Colonic mucosa (tissue), 4 donors: Measurements from ENCODE around the gene SRGAP2B. TPM values are rescaled to one million over a fixed set of nuclear protein-coding genes. Genes with fewer than 3 reads are reported as not detected.
"Not testable (repeated sequence)": the region's sequence is repeated elsewhere in the genome, so short reads cannot be mapped to it uniquely, and the experiment has no call there.

Experiments
- DNase-seq: peaks from one replicate; pipeline ENCODE4 v3.0.0-alpha.2; 2020
- H3K27ac ChIP-seq: fragments of 200-600 bp; one replicate; pipeline ENCODE4 v1.8.0; 2021
- H3K27me3 ChIP-seq: fragments of 200-600 bp; one replicate; pipeline ENCODE4 v1.8.0; 2021
- H3K36me3 ChIP-seq: fragments of 200-600 bp; one replicate; pipeline ENCODE4 v1.8.0; 2021
- H3K4me1 ChIP-seq: fragments of 200-600 bp; one replicate; pipeline ENCODE4 v1.8.0; 2021; ENCODE audit warnings: mild to moderate bottlenecking
- H3K4me3 ChIP-seq: fragments of 200-600 bp; one replicate; pipeline ENCODE4 v1.8.0; 2021
- H3K9ac ChIP-seq, 2 donors: one replicate each; pipeline ENCODE4 v1.7.0; 2013; ENCODE audit warnings: control low read depth in 2 of 2, low read depth in 2 of 2, low read length in 2 of 2
- H3K9me3 ChIP-seq: fragments of 200-600 bp; one replicate; pipeline ENCODE4 v1.8.0; 2021
- intact Hi-C: fragments of 100-400 bp; cut with DNase I; formaldehyde crosslinking; loops from one replicate; pipeline ENCODE4 v1.14.1; 2022
- total RNA-seq, 2 donors: library from RNA; stranded (reverse); fragmentation: NEBNext Ultra II Directional in 1 of 2; extraction: Animal tissue kit (Norgen Biotek cat#: 25700) in 1 of 2; gene quantifications; one replicate each; pipeline ENCODE4 v1.2.1, GENCODE V29; 2021
- donor health status: healthy.
- donor health status: DM: no; HTN: no; CAD: no.
- donor health status: DM: no; HTN: no; CAD: no.

SRGAP2B gene
- total RNA-seq, 2 donors from 2014 or later: 8.4 to 11.5 TPM

GRCh38 chr1:145114560-145115057, 19.5 kb upstream of the SRGAP2B start:
- H3K4me3 ChIP-seq, H3K9ac ChIP-seq, H3K27ac ChIP-seq, H3K9me3 ChIP-seq, DNase-seq, H3K4me1 ChIP-seq, intact Hi-C loops, H3K36me3 ChIP-seq, H3K27me3 ChIP-seq: not testable (repeated sequence)

- H3K4me1 ChIP-seq, H3K27ac ChIP-seq, H3K36me3 ChIP-seq, H3K9ac ChIP-seq, H3K27me3 ChIP-seq, DNase-seq, H3K4me3 ChIP-seq, H3K9me3 ChIP-seq, intact Hi-C loops: not testable (repeated sequence)
Observed at GRCh38 chr1:145112703-145113102, 17.6 kb upstream of the SRGAP2B start.

GRCh38 chr1:145111674-145112073, 16.5 kb upstream of the SRGAP2B start:
- intact Hi-C loops, H3K36me3 ChIP-seq, H3K27ac ChIP-seq, H3K9me3 ChIP-seq, H3K4me1 ChIP-seq, H3K4me3 ChIP-seq, H3K27me3 ChIP-seq, H3K9ac ChIP-seq, DNase-seq: not testable (repeated sequence)

- H3K36me3 ChIP-seq, H3K9me3 ChIP-seq, H3K27ac ChIP-seq, H3K4me3 ChIP-seq, H3K9ac ChIP-seq, intact Hi-C loops, H3K27me3 ChIP-seq, H3K4me1 ChIP-seq, DNase-seq: not testable (repeated sequence)
Observed at GRCh38 chr1:145103294-145103693, 8.2 kb upstream of the SRGAP2B start.

- H3K27ac ChIP-seq, H3K4me1 ChIP-seq, intact Hi-C loops, H3K9me3 ChIP-seq, H3K9ac ChIP-seq, H3K27me3 ChIP-seq, H3K36me3 ChIP-seq, DNase-seq, H3K4me3 ChIP-seq: not testable (repeated sequence)
Observed at GRCh38 chr1:145101725-145102124, 6.6 kb upstream of the SRGAP2B start.

GRCh38 chr1:145094655-145095211, 395 bp downstream of the SRGAP2B start:
- intact Hi-C loops, H3K27me3 ChIP-seq, H3K27ac ChIP-seq, H3K9me3 ChIP-seq, H3K4me1 ChIP-seq, H3K36me3 ChIP-seq, H3K9ac ChIP-seq: not testable (repeated sequence)
- peak; percentile 34 for DNase-seq
- peak overlapping the region; percentile 31 for H3K4me3 ChIP-seq

GRCh38 chr1:145093517-145094149, 1.5 kb downstream of the SRGAP2B start:
- H3K4me3 ChIP-seq: peak overlapping the region; percentile 35
- not testable (repeated sequence) for H3K9ac ChIP-seq, H3K27ac ChIP-seq

GRCh38 chr1:145082483-145083255, 12.5 kb downstream of the SRGAP2B start:
- H3K27ac ChIP-seq, H3K27me3 ChIP-seq, intact Hi-C loops, H3K4me3 ChIP-seq, H3K9ac ChIP-seq, H3K36me3 ChIP-seq, H3K4me1 ChIP-seq, DNase-seq, H3K9me3 ChIP-seq: not testable (repeated sequence)

More at GRCh38 chr1:145093517-145094149, 1.5 kb downstream of the SRGAP2B start:
- H3K27me3 ChIP-seq, H3K4me1 ChIP-seq, intact Hi-C loops, H3K9me3 ChIP-seq, H3K36me3 ChIP-seq: not testable (repeated sequence)
- DNase-seq: peak; percentile 82

GRCh38 chr1:145080193-145080592, 14.9 kb downstream of the SRGAP2B start:
- H3K9me3 ChIP-seq, H3K36me3 ChIP-seq, intact Hi-C loops, H3K4me1 ChIP-seq, DNase-seq, H3K9ac ChIP-seq, H3K27ac ChIP-seq, H3K27me3 ChIP-seq, H3K4me3 ChIP-seq: not testable (repeated sequence)

GRCh38 chr1:145079737-145080136, 15.4 kb downstream of the SRGAP2B start:
- H3K4me3 ChIP-seq, H3K4me1 ChIP-seq, H3K9me3 ChIP-seq, intact Hi-C loops, H3K9ac ChIP-seq, H3K27me3 ChIP-seq, DNase-seq, H3K36me3 ChIP-seq, H3K27ac ChIP-seq: not testable (repeated sequence)

- H3K9ac ChIP-seq, H3K27ac ChIP-seq, H3K36me3 ChIP-seq, intact Hi-C loops, H3K4me1 ChIP-seq, H3K4me3 ChIP-seq, H3K9me3 ChIP-seq, DNase-seq, H3K27me3 ChIP-seq: not testable (repeated sequence)
Observed at GRCh38 chr1:145078787-145079370, 16.2 kb downstream of the SRGAP2B start.

GRCh38 chr1:145077872-145078786, 17.0 kb downstream of the SRGAP2B start:
- not testable (repeated sequence) for DNase-seq

More at GRCh38 chr1:145077872-145078786, 17.0 kb downstream of the SRGAP2B start:
- H3K27ac ChIP-seq, H3K36me3 ChIP-seq, H3K4me3 ChIP-seq, intact Hi-C loops, H3K9ac ChIP-seq, H3K9me3 ChIP-seq, H3K4me1 ChIP-seq, H3K27me3 ChIP-seq: not testable (repeated sequence)
